Measurements from ENCODE around the gene RTEL1. TPM values are rescaled to one million over a fixed set of nuclear protein-coding genes. Genes with fewer than 3 reads are reported as not detected.

RTEL1 gene
- total and polyA plus RNA-seq, 9 of the 15 experiments (the other 6 are each of a cell fraction or from before 2014, with no cell fraction given), result 0.36 to 61.0 (median 17.9) TPM

DNA sequence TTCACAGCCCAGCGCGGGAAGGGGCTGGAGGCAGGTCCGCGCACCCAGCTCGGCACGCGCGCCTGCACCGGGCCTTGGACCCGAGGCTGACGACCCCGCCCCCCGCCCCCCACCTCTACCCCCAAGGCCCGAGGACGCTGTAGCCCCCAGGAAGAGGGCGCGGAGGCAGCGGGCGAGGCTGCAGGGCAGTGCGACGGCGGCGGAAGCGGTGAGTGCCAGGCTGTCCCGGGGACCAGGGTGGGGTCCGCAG lies 79.5 kb downstream of the RTEL1 start:
- FAIRE-seq (no peak), DNase-seq (ENCODE audit: extremely low read depth in 1 of 4, low spot score in 3 of 4) (no peak), ATAC-seq (no peak)
- H3K9me1 ChIP-seq (ENCODE audit: control insufficient read depth, insufficient read depth, low read length), result no peaks in the 10 kb centered on the region
- in situ Hi-C loops (cut with MboI) (no loop called here), intact Hi-C loops (cut with micrococcal nuclease) (no loop called here)
- H3K79me2 ChIP-seq (ENCODE audit: control insufficient read depth, insufficient read depth, low read length), result peaks cover 21% of the 10 kb centered on the region
- POLR2A ChIA-PET, result interaction anchor here (0.6 to 1.5 kb wide), 2 partner anchors 10 to 128 kb away, joined by 3 to 6 read pairs; partner anchors contain the start of gene TPD52L2
- H3K27me3 ChIP-seq (ENCODE audit: control insufficient read depth in 2 of 2, insufficient read depth in 2 of 2, low read length in 2 of 2), result no peaks in the 10 kb centered on the region
- WGBS (ENCODE audit: insufficient coverage, low coverage, missing lambda C conversion rate), result no CpG with 5 or more reads among the region's 26 CpGs
- H3K9me3 ChIP-seq (replicated peaks; ENCODE audit: control insufficient read depth, insufficient read depth, low read depth, low read length), result no peaks in the 10 kb centered on the region; the same call in 1 of the 2 replicates
- no peaks in the 10 kb centered on the region; the same call in 1 of the 2 replicates for H4K20me1 ChIP-seq (replicated peaks; ENCODE audit: control insufficient read depth, insufficient read depth, low read length)
- CTCF ChIA-PET (ENCODE audit: low intra/inter-chr PET ratio), result no interaction called here
- no peak overlapping the region for H3K4me3 ChIP-seq
- H2AFZ ChIP-seq (ENCODE audit: low read depth, low read length), result no peak overlapping the region
- TF ChIP-seq HNRNPH1 (optimal IDR thresholded peaks at IDR 0.05; ENCODE audit: low read depth, low read length) (no peak), TSC22D4 (tag; IDR thresholded peaks at IDR 0.05) (no peak), ARNT (IDR thresholded peaks at IDR 0.05) (no peak), PHF21A (IDR thresholded peaks at IDR 0.05; ENCODE audit: borderline replicate concordance, low read depth) (no peak), BACH1 (tag; IDR thresholded peaks at IDR 0.05) (no peak), TBL1XR1 (IDR thresholded peaks at IDR 0.05; ENCODE audit: low read length in 2 of 2) (no peak), HDAC2 (IDR thresholded peaks at IDR 0.05) (no peak), STAG1 (CRISPR knock-in tag; IDR thresholded peaks at IDR 0.05; ENCODE audit: borderline replicate concordance) (no peak), TRIM28 (IDR thresholded peaks at IDR 0.05) (no peak), RBM17 (IDR thresholded peaks at IDR 0.05; ENCODE audit: borderline replicate concordance, low read depth, low read length) (no peak), CCAR2 (IDR thresholded peaks at IDR 0.05; ENCODE audit: low read depth, low read length) (no peak), ZNF408 (CRISPR knock-in tag; IDR thresholded peaks at IDR 0.05; ENCODE audit: low read depth) (no peak), ZNF23 (CRISPR knock-in tag; IDR thresholded peaks at IDR 0.05) (no peak), TGIF2 (CRISPR knock-in tag; IDR thresholded peaks at IDR 0.05) (no peak), SRSF9 (IDR thresholded peaks at IDR 0.05; ENCODE audit: borderline replicate concordance, low read depth, low read length) (no peak)
- peaks cover 61% of the 10 kb centered on the region; the same call in 2 of the 3 replicates for H3K36me3 ChIP-seq (ENCODE audit: control insufficient read depth, insufficient read depth, low read length)
- H3K27ac ChIP-seq (ENCODE audit: extremely low read depth, low read depth, low read length), result no peak overlapping the region
- peaks cover 11 to 81% of the 10 kb centered on the region in 2 experiments for H3K4me1 ChIP-seq (replicated peaks in 1 of 2; ENCODE audit: control insufficient read depth in 2 of 2, insufficient read depth in 2 of 2, low read length in 2 of 2)
- no TSS peak for BruUV-seq (replicated peaks)
- H3K9ac ChIP-seq (ENCODE audit: insufficient read depth in 1 of 2, low read depth in 2 of 2, low read length in 2 of 2), result no peak overlapping the region
- no peak overlapping the region for H3K4me2 ChIP-seq (ENCODE audit: insufficient read depth, low read length)
